H9 (cell line): Measurements from ENCODE around the gene ABHD11. TPM values are rescaled to one million over a fixed set of nuclear protein-coding genes. Genes with fewer than 3 reads are reported as not detected.

Experiments
- DNase-seq: peaks from one replicate; pipeline ENCODE4 v3.0.0-alpha.2; 2017
- H2AFZ ChIP-seq: one replicate; pipeline ENCODE4 v1.6.1; 2013; ENCODE audit warnings: mild to moderate bottlenecking, low read length, control low read depth, moderate library complexity
- H2AK5ac ChIP-seq: 2 replicates; pipeline ENCODE4 v1.6.1; 2013; ENCODE audit warnings: low read length, control low read depth, mixed read lengths; ENCODE audit not compliant: insufficient read length
- H2BK120ac ChIP-seq: one replicate; pipeline ENCODE4 v1.6.1; 2013; ENCODE audit warnings: low read depth, mild to moderate bottlenecking, low read length, control low read depth, inconsistent platforms; ENCODE audit not compliant: poor library complexity, severe bottlenecking
- H2BK12ac ChIP-seq: 2 replicates; pipeline ENCODE4 v1.6.1; 2013; ENCODE audit warnings: low read length, control low read depth, mixed read lengths, low read depth; ENCODE audit not compliant: insufficient read length
- H2BK15ac ChIP-seq: 2 replicates; pipeline ENCODE4 v1.6.1; 2013; ENCODE audit warnings: low read depth, low read length, control low read depth
- H2BK20ac ChIP-seq: one replicate; pipeline ENCODE4 v1.6.1; 2013; ENCODE audit warnings: low read depth, mild to moderate bottlenecking, low read length, control low read depth, inconsistent platforms; ENCODE audit not compliant: poor library complexity, severe bottlenecking
- H2BK5ac ChIP-seq: 2 replicates; pipeline ENCODE4 v1.6.1; 2013; ENCODE audit warnings: low read length, control low read depth, mixed read lengths; ENCODE audit not compliant: insufficient read length
- H3K14ac ChIP-seq: 2 replicates; pipeline ENCODE4 v1.6.1; 2013; ENCODE audit warnings: low read length, control low read depth; ENCODE audit not compliant: insufficient read depth
- H3K18ac ChIP-seq: 2 replicates; pipeline ENCODE4 v1.6.1; 2013; ENCODE audit warnings: low read depth, mild to moderate bottlenecking, mixed read lengths, low read length, control low read depth; ENCODE audit not compliant: insufficient read length
- H3K23ac ChIP-seq: 2 replicates; pipeline ENCODE4 v1.6.1; 2013; ENCODE audit warnings: low read length, control low read depth, mixed read lengths, low read depth; ENCODE audit not compliant: insufficient read length
- H3K23me2 ChIP-seq: 2 replicates; pipeline ENCODE4 v1.6.1; 2013; ENCODE audit warnings: low read depth, mild to moderate bottlenecking, mixed read lengths, low read length, control low read depth; ENCODE audit not compliant: insufficient read length, poor library complexity, severe bottlenecking
- H3K27ac ChIP-seq: 2 replicates; pipeline ENCODE4 v1.5.1; 2013; ENCODE audit warnings: low read length, control low read depth, mixed read lengths, low read depth; ENCODE audit not compliant: insufficient read length
- H3K27me3 ChIP-seq: 2 replicates; pipeline ENCODE4 v1.6.1; 2013; ENCODE audit warnings: low read length, control low read depth, inconsistent platforms; ENCODE audit not compliant: insufficient read depth
- H3K4ac ChIP-seq: 2 replicates; pipeline ENCODE4 v1.6.1; 2013; ENCODE audit warnings: low read depth, mild to moderate bottlenecking, control low read depth, inconsistent platforms, low read length, moderate library complexity
- H3K4me1 ChIP-seq: 2 replicates; pipeline ENCODE4 v1.6.1; 2013; ENCODE audit warnings: low read length, control low read depth, inconsistent platforms; ENCODE audit not compliant: insufficient read depth
- H3K4me2 ChIP-seq: 2 replicates; pipeline ENCODE4 v1.6.1; 2013; ENCODE audit warnings: low read length, control low read depth, mixed read lengths; ENCODE audit not compliant: insufficient read length, insufficient read depth
- H3K56ac ChIP-seq: 2 replicates; pipeline ENCODE4 v1.6.1; 2013; ENCODE audit warnings: low read depth, mild to moderate bottlenecking, mixed read lengths, low read length, control low read depth; ENCODE audit not compliant: insufficient read length
- H3K79me1 ChIP-seq: 2 replicates; pipeline ENCODE4 v1.6.1; 2013; ENCODE audit warnings: low read depth, mild to moderate bottlenecking, moderate library complexity, low read length, control low read depth, inconsistent platforms; ENCODE audit not compliant: insufficient read depth, poor library complexity, severe bottlenecking
- H3K79me2 ChIP-seq: 2 replicates; pipeline ENCODE4 v1.6.1; 2013; ENCODE audit warnings: low read length, control low read depth, inconsistent platforms; ENCODE audit not compliant: insufficient read depth
- H3K9ac ChIP-seq: 2 replicates; pipeline ENCODE4 v1.6.1; 2013; ENCODE audit warnings: low read length, control low read depth, mixed read lengths; ENCODE audit not compliant: insufficient read length; ENCODE audit errors: extremely low read depth
- H3K9me3 ChIP-seq: one replicate; pipeline ENCODE4 v1.6.1; 2013; ENCODE audit warnings: low read depth, low read length, inconsistent platforms; ENCODE audit not compliant: control insufficient read depth
- H3T11ph ChIP-seq: one replicate; pipeline ENCODE4 v1.6.1; 2013; ENCODE audit warnings: mild to moderate bottlenecking, low read length, control low read depth, inconsistent platforms
- H4K20me1 ChIP-seq: one replicate; pipeline ENCODE4 v1.6.1; 2013; ENCODE audit not compliant: control insufficient read depth, insufficient read length, insufficient read depth
- H4K5ac ChIP-seq: 2 replicates; pipeline ENCODE4 v1.6.1; 2013; ENCODE audit warnings: low read depth, mild to moderate bottlenecking, mixed read lengths, low read length, control low read depth; ENCODE audit not compliant: insufficient read length
- H4K8ac ChIP-seq: replicated peaks from 2 replicates; pipeline ENCODE4 v1.6.1; 2013; ENCODE audit warnings: low read length, control low read depth, mixed read lengths, low read depth; ENCODE audit not compliant: insufficient read length
- H4K91ac ChIP-seq: 2 replicates; pipeline ENCODE4 v1.6.1; 2013; ENCODE audit warnings: low read depth, mild to moderate bottlenecking, moderate library complexity, mixed read lengths, low read length, control low read depth; ENCODE audit not compliant: insufficient read length
- H3K27ac Mint-ChIP-seq, 3 experiments: 2 replicates in 2 of 3; 3 replicates in 1 of 3; pipeline ENCODE4 v1.8.0; 2020 to 2021; ENCODE audit warnings: mixed read lengths in 3 of 3, mild to moderate bottlenecking in 1 of 3, moderate library complexity in 1 of 3
- H3K27me3 Mint-ChIP-seq: 2 replicates; pipeline ENCODE4 v1.8.0; 2021; ENCODE audit warnings: low read depth, mild to moderate bottlenecking, moderate library complexity, mixed read lengths
- H3K36me3 Mint-ChIP-seq, 3 experiments: 2 replicates in 2 of 3; 3 replicates in 1 of 3; pipeline ENCODE4 v1.8.0; 2020 to 2021; ENCODE audit warnings: low read depth in 3 of 3, mixed read lengths in 3 of 3; ENCODE audit not compliant: insufficient read depth in 1 of 3
- H3K4me1 Mint-ChIP-seq, 2 experiments: 2 replicates each; pipeline ENCODE4 v1.8.0; 2020; ENCODE audit warnings: mixed read lengths in 2 of 2
- H3K4me3 Mint-ChIP-seq, 2 experiments: 2 replicates in 1 of 2; 3 replicates in 1 of 2; pipeline ENCODE4 v1.8.0; 2020 to 2021; ENCODE audit warnings: mild to moderate bottlenecking in 2 of 2, mixed read lengths in 2 of 2, moderate library complexity in 1 of 2
- H3K9me3 Mint-ChIP-seq, 2 experiments: 2 replicates in 1 of 2; 3 replicates in 1 of 2; pipeline ENCODE4 v1.8.0; 2020; ENCODE audit warnings: mild to moderate bottlenecking in 2 of 2, mixed read lengths in 2 of 2, moderate library complexity in 1 of 2
- WGBS: extraction: QIAGEN DNeasy Blood & Tissue Kit; methylation state at CpG from one replicate; pipeline ENCODE4 v1.1.7; 2013; ENCODE audit warnings: missing lambda C conversion rate, low lambda C conversion rate, mixed read lengths; ENCODE audit not compliant: insufficient read length; ENCODE audit errors: extremely low coverage; 5-methylcytosine and 5-hydroxymethylcytosine counted together
- total RNA-seq: library from RNA; stranded (reverse); gene quantifications from 2 replicates; pipeline ENCODE4 v1.2.1, GENCODE V29; 2021
- TF ChIP-seq, protein P1 (sequence below): fragments of 200-600 bp; sonication (generic); conservative IDR thresholded peaks from 3 replicates; pipeline ENCODE4 v1.8.0; 2021; ENCODE audit warnings: antibody characterized with exemption, mild to moderate bottlenecking

ABHD11 gene
- total RNA-seq, 1 experiment from 2014 or later: 34.4 TPM

DNA sequence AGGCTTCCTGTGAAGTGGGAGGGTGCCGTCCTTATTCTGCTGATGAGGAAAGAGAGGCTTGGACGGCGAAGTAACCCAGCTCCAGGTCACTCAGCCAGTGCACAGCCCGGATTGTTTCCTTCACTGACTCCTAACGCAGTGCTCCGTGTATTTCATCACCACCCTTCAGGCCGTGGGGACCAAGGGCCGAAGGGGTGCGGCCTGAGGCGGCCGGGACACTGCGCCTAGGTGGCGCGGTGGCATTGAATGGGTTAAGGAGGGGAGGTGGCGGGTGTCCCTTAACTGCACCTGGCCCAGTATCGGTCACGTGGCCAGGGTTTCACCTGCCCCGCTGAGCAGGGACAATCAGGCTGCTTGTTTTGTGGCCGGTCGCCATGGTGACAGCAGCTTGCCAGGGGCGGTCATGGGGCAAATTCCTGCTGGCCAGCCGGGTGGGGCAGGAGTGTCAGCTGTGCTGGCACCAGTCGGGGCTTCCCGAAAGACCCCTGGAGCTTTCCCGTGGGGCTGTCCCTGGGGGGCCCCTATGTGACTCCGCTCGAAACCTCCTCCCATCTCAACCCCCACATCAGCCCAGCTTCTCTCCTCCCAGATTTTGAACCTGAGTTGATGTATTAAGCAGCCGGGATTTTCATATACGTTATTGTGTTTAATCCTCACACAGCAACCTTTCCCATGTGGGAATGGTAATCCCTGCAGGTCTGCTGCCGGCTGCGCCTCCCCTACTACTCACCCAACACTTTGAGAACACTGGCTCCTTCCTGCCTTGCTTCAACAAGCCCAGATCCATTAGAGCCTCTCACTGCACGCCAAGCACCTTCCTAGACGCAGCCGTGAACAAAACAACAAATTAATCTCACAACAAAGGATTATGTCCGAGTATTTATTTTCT, 4.4 kb upstream of the ABHD11 start:
- TF ChIP-seq, protein P1, sequence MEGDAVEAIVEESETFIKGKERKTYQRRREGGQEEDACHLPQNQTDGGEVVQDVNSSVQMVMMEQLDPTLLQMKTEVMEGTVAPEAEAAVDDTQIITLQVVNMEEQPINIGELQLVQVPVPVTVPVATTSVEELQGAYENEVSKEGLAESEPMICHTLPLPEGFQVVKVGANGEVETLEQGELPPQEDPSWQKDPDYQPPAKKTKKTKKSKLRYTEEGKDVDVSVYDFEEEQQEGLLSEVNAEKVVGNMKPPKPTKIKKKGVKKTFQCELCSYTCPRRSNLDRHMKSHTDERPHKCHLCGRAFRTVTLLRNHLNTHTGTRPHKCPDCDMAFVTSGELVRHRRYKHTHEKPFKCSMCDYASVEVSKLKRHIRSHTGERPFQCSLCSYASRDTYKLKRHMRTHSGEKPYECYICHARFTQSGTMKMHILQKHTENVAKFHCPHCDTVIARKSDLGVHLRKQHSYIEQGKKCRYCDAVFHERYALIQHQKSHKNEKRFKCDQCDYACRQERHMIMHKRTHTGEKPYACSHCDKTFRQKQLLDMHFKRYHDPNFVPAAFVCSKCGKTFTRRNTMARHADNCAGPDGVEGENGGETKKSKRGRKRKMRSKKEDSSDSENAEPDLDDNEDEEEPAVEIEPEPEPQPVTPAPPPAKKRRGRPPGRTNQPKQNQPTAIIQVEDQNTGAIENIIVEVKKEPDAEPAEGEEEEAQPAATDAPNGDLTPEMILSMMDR: no peak
- Mint-ChIP-seq H3K27ac (peak overlapping the region; percentile 93 to 100 (median 99)), H3K4me3 (peak overlapping the region; percentile 50 to 67), H3K36me3 (peaks cover 0 to 5% (median 0%) of the 10 kb centered on the region in 3 experiments; a peak in 4 of 7 replicates), H3K4me1 (peaks cover 34 to 41% of the 10 kb centered on the region in 2 experiments), H3K27me3 (peaks cover 15% of the 10 kb centered on the region), H3K9me3 (peaks cover 0 to 2% of the 10 kb centered on the region in 2 experiments; a peak in 1 of 5 replicates)
- peaks cover 8% of the 10 kb centered on the region; the same call in 1 of the 2 replicates for H3K4me1 ChIP-seq
- no CpG with 5 or more reads among the region's 35 CpGs for WGBS
- H2BK15ac ChIP-seq: no peak overlapping the region
- H3K18ac ChIP-seq: peak overlapping the region; percentile 99
- H3K27ac ChIP-seq: peak overlapping the region; percentile 54
- H2BK5ac ChIP-seq: peak overlapping the region; percentile 10
- no peak overlapping the region for H2AFZ ChIP-seq
- H3K23me2 ChIP-seq: peaks cover 10% of the 10 kb centered on the region
- no peaks in the 10 kb centered on the region for H4K20me1 ChIP-seq
- H4K5ac ChIP-seq: peak overlapping the region; percentile 96
- H3K9ac ChIP-seq: peak overlapping the region; percentile 50
- H3K27me3 ChIP-seq: no peaks in the 10 kb centered on the region; the same call in 1 of the 2 replicates
- no peak overlapping the region for H3K56ac ChIP-seq
- H3K23ac ChIP-seq: no peak overlapping the region
- H2BK20ac ChIP-seq: peak overlapping the region; percentile 99
- H3K79me1 ChIP-seq: no peaks in the 10 kb centered on the region
- peak overlapping the region; percentile 36 for H2AK5ac ChIP-seq
- peak overlapping the region; percentile 86 for H3T11ph ChIP-seq
- H3K4ac ChIP-seq: peak overlapping the region; percentile 85
- H3K14ac ChIP-seq: peak overlapping the region; percentile 98
- H4K8ac ChIP-seq: peak overlapping the region; percentile 46
- peak overlapping the region; percentile 49 for H3K4me2 ChIP-seq
- no peaks in the 10 kb centered on the region for H3K9me3 ChIP-seq
- peak overlapping the region; percentile 93 for H4K91ac ChIP-seq
- peak; percentile 99 for DNase-seq
- H2BK120ac ChIP-seq: peak overlapping the region; percentile 95
- H2BK12ac ChIP-seq: peak overlapping the region; percentile 99
- no peaks in the 10 kb centered on the region for H3K79me2 ChIP-seq
